ENCODE results near the gene KCNC4.

DNA sequence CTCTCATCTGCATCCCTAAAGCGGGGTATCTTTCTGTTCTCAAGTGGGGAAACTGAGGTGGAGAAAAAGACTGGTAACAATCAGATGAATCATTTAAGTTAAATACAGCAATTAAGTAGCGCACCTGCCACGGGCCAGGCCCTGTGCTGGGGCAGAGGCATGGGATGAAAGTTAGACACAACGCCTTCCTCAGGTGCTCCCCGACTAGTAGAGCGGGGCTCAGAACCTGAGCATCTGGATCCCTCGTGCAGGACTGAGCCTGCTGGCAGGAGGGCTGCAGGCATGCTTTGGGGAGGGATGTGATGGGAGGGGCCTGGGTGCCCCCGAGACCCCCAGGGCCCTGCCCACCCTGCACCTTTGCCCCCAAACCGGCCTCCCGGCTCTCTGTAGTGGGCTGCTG, 14.9 kb upstream of the KCNC4 start:
- TF ChIP-seq POLR2A (IDR thresholded peaks at IDR 0.05; ENCODE audit: low read length) (no peak), GATA1 (IDR thresholded peaks at IDR 0.05; ENCODE audit: low read depth, low read length) (no peak)
